KMS-11 (cell line): ENCODE data around the gene DNAJA3.

ENCODE experiments used
- H2AFZ ChIP-seq: fragments of 200-600 bp; sonication (generic); 2 replicates; pipeline ENCODE4 v1.6.1; 2016; ENCODE audit warnings: antibody characterized with exemption, mixed run types, low read depth
- H3K27ac ChIP-seq: fragments of 200-600 bp; sonication (generic); 2 replicates; pipeline ENCODE4 v1.6.1; 2016; ENCODE audit warnings: mild to moderate bottlenecking, mixed run types
- H3K27me3 ChIP-seq: fragments of 200-600 bp; sonication (generic); 2 replicates; pipeline ENCODE4 v1.6.1; 2017; ENCODE audit warnings: mild to moderate bottlenecking, low read depth, mixed run types, moderate library complexity; ENCODE audit not compliant: insufficient read depth
- H3K36me3 ChIP-seq: fragments of 200-600 bp; sonication (generic); 2 replicates; pipeline ENCODE4 v1.6.1; 2017; ENCODE audit warnings: mild to moderate bottlenecking, mixed run types; ENCODE audit not compliant: insufficient read depth
- H3K4me1 ChIP-seq: fragments of 200-600 bp; sonication (generic); 2 replicates; pipeline ENCODE4 v1.6.1; 2016; ENCODE audit warnings: mild to moderate bottlenecking, low read depth, mixed run types; ENCODE audit not compliant: poor library complexity, severe bottlenecking
- H3K4me2 ChIP-seq: fragments of 200-600 bp; sonication (generic); 2 replicates; pipeline ENCODE4 v1.7.0; 2016; ENCODE audit warnings: mild to moderate bottlenecking, mixed run types
- H3K4me3 ChIP-seq: fragments of 200-600 bp; sonication (generic); IDR thresholded peaks from 2 replicates; pipeline ENCODE4 v1.6.1; 2017; ENCODE audit warnings: low read depth, low read length, mixed read lengths; ENCODE audit not compliant: insufficient read depth
- H3K79me2 ChIP-seq: fragments of 200-600 bp; sonication (generic); 2 replicates; pipeline ENCODE4 v1.6.1; 2016; ENCODE audit warnings: low read depth, mixed run types; ENCODE audit not compliant: insufficient read depth
- H3K9ac ChIP-seq: fragments of 200-600 bp; sonication (generic); 2 replicates; pipeline ENCODE4 v1.6.1; 2016; ENCODE audit warnings: mild to moderate bottlenecking, mixed run types
- H4K20me1 ChIP-seq: fragments of 200-600 bp; sonication (generic); 2 replicates; pipeline ENCODE4 v1.6.1; 2016; ENCODE audit warnings: mild to moderate bottlenecking, mixed run types; ENCODE audit not compliant: insufficient read depth
- TF ChIP-seq, protein P1 (sequence below): fragments of 200-600 bp; sonication (generic); conservative IDR thresholded peaks from 2 replicates; pipeline ENCODE4 v1.6.1; 2017; ENCODE audit warnings: low read depth, mild to moderate bottlenecking, antibody characterized with exemption, low read length, moderate library complexity, mixed read lengths

DNAJA3 gene

DNA sequence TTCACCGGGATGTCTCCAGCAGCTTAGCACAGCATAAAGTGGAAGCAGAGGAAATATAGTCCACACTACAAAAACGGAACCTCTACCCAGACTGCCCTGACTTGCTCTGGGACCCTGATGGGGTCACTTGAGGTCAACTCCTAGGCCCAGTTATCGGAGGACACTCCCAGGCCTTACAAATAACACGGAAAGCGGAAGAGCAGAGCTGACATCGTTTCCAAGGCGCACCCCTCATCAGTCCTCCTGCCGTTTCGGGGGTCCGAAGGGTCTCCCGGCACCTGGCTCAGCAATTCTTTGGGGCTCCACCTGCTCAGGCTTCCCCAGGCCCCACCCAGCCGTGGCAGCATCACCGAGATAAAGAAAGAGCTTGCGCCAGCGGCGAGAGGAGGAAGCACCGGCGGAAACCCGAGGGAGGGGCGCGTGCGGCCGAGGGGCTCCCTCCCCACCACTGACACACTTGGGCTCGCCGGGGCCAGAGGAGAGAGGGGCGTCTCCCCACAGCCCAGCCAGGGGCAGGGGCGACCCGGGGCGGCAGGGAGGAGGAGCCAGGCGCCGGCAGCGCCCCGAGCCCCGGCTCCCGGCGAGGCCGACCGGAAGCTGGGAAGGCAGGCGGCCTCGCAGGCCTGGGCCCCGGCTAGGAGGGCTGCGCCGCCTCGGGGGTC is 10.0 kb upstream of the DNAJA3 start:
- H3K4me2 ChIP-seq: peak overlapping the region; percentile 93
- H3K27ac ChIP-seq: peak overlapping the region; percentile 92
- H3K36me3 ChIP-seq: no peaks in the 10 kb centered on the region; the same call in 1 of the 2 replicates
- peak overlapping the region; percentile 83 for H3K9ac ChIP-seq
- peak overlapping the region; percentile 80 for H2AFZ ChIP-seq
- H3K4me3 ChIP-seq: no peak overlapping the region
- no peaks in the 10 kb centered on the region for H4K20me1 ChIP-seq
- TF ChIP-seq, protein P1, sequence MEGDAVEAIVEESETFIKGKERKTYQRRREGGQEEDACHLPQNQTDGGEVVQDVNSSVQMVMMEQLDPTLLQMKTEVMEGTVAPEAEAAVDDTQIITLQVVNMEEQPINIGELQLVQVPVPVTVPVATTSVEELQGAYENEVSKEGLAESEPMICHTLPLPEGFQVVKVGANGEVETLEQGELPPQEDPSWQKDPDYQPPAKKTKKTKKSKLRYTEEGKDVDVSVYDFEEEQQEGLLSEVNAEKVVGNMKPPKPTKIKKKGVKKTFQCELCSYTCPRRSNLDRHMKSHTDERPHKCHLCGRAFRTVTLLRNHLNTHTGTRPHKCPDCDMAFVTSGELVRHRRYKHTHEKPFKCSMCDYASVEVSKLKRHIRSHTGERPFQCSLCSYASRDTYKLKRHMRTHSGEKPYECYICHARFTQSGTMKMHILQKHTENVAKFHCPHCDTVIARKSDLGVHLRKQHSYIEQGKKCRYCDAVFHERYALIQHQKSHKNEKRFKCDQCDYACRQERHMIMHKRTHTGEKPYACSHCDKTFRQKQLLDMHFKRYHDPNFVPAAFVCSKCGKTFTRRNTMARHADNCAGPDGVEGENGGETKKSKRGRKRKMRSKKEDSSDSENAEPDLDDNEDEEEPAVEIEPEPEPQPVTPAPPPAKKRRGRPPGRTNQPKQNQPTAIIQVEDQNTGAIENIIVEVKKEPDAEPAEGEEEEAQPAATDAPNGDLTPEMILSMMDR: no peak
- no peaks in the 10 kb centered on the region for H3K27me3 ChIP-seq
- H3K4me1 ChIP-seq: peaks cover 39% of the 10 kb centered on the region
- peaks cover 52% of the 10 kb centered on the region for H3K79me2 ChIP-seq

DNA sequence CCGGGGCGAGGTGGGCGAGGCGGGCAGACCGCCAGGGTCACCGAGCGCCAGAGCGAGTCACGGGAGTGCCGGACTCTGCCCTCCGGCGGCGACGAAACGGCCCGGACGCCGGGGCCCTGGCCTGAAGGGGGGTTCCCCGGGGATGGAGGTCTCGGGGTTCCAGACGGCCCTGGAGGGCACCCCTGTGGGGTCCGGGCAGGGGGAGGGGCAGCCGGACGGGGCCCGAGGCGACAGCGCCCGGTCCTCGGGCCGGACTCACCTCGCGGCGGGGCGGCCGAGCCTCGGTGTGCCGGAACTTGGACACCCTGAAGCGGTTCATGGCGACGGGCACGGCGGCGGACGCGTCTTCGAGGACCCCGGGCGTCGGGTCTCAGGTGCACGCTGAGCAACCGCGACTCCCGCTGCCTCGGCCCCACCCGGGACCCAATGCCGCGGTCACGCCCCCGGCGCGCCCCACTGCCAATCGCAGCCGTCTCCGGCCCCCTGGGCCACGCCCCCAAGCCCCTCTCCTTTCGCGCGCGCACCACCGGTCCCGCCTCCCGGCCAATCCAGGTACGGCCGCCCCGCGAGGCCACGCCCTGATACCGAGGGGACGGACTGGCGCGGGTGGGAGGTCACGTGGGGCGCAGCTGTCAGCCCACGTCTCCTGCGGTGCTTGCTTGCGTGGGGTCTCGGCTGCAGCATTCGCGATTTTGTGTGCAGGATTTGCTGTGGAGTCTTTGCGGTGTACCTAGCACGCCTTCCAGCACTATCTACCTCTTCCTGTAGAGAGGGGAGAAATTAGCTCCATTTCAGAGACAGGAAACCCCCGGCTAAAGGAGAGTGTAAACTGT is 9.3 kb upstream of the DNAJA3 start, which contains the start of gene CORO7:
Gene CORO7 (minus strand): TSS at position 397 of the 833 bp plus-strand sequence. CDS start 78 bp downstream, at position 319.
- H3K27me3 ChIP-seq: no peaks in the 10 kb centered on the region
- H3K9ac ChIP-seq: peak within 1 kb of the TSS; percentile 83
- TF ChIP-seq, protein P1: no peak
- H2AFZ ChIP-seq: peak within 1 kb of the TSS; percentile 80
- peak within 1 kb of the TSS; percentile 93 for H3K4me2 ChIP-seq
- H3K36me3 ChIP-seq: no peaks in the 10 kb centered on the region; the same call in 1 of the 2 replicates
- no peaks in the 10 kb centered on the region for H4K20me1 ChIP-seq
- no peak within 1 kb of the TSS for H3K4me3 ChIP-seq
- peaks cover 39% of the 10 kb centered on the region for H3K4me1 ChIP-seq
- peak within 1 kb of the TSS; percentile 92 for H3K27ac ChIP-seq
- H3K79me2 ChIP-seq: peaks cover 45% of the 10 kb centered on the region

DNA sequence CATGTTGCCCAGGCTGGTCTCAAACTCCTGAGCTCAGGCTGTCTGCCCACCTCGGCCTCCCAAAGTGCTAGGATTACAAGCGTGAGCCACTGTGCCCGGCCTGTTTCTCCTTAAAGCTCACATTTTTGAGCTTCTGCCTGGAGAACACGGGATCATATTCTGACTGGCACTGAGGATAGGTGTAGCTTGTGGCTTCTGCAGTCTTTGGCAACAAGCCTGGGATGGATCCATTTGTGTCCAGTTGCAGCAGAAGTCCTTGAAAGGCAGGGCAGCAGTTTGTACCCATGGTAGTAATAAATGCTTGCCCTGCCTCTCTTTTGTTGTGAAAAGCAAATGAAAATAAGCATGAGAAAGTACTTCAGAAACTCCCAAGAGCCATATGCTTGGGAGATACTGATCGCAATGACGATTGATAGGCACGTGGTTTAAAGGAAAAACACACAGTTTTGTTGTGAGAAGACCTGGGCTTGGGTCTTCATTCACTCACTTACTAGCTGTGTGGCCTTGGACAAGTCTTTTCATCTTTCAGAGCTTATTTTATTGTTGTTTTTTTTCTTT is 6.2 kb upstream of the DNAJA3 start:
- Histone ChIP-seq H4K20me1 (no peaks in the 10 kb centered on the region), H3K4me1 (peaks cover 21% of the 10 kb centered on the region), H3K4me2 (no peak overlapping the region), H3K4me3 (no peak overlapping the region), H3K27ac (no peak overlapping the region), H3K36me3 (no peaks in the 10 kb centered on the region), H2AFZ (no peak overlapping the region), H3K79me2 (peaks cover 18% of the 10 kb centered on the region), H3K27me3 (no peaks in the 10 kb centered on the region), H3K9ac (no peak overlapping the region)
- TF ChIP-seq, protein P1: no peak

DNA sequence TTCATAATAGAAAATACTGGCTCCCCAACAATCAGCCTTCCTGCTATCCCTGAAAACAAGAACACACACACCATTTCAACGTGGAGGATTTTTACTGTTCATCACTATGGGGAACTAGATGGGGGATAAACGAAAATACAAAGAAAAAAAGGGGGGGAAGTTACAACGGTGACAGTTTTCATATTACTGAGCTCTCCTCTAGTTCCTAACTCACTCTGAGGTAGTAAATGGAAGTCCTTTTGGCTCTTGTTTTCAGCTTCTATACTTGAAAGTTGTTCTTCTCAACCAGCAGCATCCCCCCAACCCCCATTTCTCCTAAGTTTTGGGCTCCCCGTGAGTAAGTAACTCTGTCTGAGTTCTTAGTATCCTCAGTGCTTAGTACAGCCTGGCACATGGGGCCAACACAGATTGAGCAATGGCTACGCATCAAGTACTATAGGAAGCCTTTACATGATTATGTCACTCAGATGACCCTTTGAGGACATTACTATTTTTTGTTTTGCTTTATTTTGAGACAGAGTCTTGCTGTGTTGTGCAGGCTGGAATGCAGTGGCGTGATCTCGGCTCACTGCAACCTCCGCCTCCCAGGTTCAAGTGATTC is 5.1 kb upstream of the DNAJA3 start:
- no peak overlapping the region for H3K27ac ChIP-seq
- H3K27me3 ChIP-seq: no peaks in the 10 kb centered on the region
- peaks cover 17% of the 10 kb centered on the region for H3K4me1 ChIP-seq
- H3K4me3 ChIP-seq: no peak overlapping the region
- no peaks in the 10 kb centered on the region for H4K20me1 ChIP-seq
- no peak overlapping the region for H3K4me2 ChIP-seq
- H2AFZ ChIP-seq: no peak overlapping the region
- peaks cover 7% of the 10 kb centered on the region for H3K79me2 ChIP-seq
- H3K36me3 ChIP-seq: no peaks in the 10 kb centered on the region
- H3K9ac ChIP-seq: no peak overlapping the region
- TF ChIP-seq, protein P1: no peak
